ENCODE data around the gene GLYR1.

Gene GLYR1

DNA sequence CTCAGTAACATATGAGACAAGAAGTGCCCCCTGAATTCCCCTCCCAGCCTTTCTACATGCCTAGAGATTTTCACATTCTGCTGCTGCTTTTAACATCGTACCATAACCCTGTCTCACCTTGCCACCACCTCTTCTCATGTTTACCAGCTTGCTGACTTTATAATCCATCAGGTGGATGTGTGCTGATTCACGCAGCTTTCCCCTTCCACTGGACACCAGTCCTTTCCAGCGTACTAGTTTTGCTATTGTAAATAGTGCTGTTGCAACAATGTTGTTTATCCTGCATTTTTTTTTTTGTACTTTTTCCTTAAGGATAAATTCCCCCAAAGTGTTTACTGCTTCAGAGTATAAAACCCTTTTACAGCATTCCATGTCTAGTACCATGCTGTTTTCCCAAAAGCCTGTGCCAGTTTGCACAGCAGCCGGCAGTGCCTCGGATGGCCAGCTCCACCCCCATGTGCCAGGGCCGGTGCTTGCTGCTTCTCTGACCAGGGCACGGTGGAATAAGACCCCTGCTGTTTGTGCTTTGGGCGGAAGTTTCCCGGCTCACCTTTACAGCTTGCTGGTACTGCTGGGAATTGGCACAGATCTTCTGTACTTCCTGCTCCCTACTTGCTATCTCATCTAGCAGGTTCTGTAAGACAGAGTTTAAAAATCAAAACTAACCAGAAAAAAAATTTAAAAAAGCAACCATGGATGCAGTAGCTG lies 41.5 kb upstream of the GLYR1 start:
- no peak overlapping the region for H3K9ac ChIP-seq (ENCODE audit: low read depth, low read length)
- no peaks in the 10 kb centered on the region for H3K9me3 ChIP-seq (ENCODE audit: control insufficient read depth, insufficient read depth, low read length)
- H3K4me3 ChIP-seq (ENCODE audit: low read depth, low read length), result no peak overlapping the region
- H3K36me3 ChIP-seq (ENCODE audit: control insufficient read depth, insufficient read depth, low read length), result peaks cover 84% of the 10 kb centered on the region
- no peaks in the 10 kb centered on the region for H3K4me1 ChIP-seq (ENCODE audit: control insufficient read depth, insufficient read depth, low read length)
- H3K27me3 ChIP-seq (ENCODE audit: control insufficient read depth, insufficient read depth, low read length), result no peaks in the 10 kb centered on the region

DNA sequence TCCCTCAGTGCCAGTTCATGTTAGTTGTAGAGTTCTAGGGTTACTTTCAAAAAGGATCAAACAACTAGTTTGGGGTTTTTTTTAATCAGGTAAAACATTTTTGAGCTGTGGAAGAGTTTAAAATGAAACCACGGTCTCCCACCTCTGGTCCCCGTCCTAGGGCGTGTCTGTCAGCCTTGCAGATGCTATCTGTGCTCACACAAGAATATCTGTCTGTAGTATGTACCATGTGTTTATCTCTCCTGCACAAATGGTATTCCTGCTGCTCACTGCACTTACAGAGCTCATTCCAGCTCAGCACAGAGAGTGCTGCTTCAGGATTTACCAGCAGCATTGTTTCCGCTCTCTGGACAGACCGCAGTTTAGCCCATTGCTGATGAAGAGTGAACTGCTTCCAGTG lies 39.1 kb upstream of the GLYR1 start:
- peaks cover 81% of the 10 kb centered on the region for H3K36me3 ChIP-seq (ENCODE audit: control insufficient read depth, insufficient read depth, low read length)
- no peaks in the 10 kb centered on the region for H3K4me1 ChIP-seq (ENCODE audit: control insufficient read depth, insufficient read depth, low read length)
- no peak overlapping the region for H3K4me3 ChIP-seq (ENCODE audit: low read depth, low read length)
- H3K9me3 ChIP-seq (ENCODE audit: control insufficient read depth, insufficient read depth, low read length), result no peaks in the 10 kb centered on the region
- no peaks in the 10 kb centered on the region for H3K27me3 ChIP-seq (ENCODE audit: control insufficient read depth, insufficient read depth, low read length)
- no peak overlapping the region for H3K9ac ChIP-seq (ENCODE audit: low read depth, low read length)

DNA sequence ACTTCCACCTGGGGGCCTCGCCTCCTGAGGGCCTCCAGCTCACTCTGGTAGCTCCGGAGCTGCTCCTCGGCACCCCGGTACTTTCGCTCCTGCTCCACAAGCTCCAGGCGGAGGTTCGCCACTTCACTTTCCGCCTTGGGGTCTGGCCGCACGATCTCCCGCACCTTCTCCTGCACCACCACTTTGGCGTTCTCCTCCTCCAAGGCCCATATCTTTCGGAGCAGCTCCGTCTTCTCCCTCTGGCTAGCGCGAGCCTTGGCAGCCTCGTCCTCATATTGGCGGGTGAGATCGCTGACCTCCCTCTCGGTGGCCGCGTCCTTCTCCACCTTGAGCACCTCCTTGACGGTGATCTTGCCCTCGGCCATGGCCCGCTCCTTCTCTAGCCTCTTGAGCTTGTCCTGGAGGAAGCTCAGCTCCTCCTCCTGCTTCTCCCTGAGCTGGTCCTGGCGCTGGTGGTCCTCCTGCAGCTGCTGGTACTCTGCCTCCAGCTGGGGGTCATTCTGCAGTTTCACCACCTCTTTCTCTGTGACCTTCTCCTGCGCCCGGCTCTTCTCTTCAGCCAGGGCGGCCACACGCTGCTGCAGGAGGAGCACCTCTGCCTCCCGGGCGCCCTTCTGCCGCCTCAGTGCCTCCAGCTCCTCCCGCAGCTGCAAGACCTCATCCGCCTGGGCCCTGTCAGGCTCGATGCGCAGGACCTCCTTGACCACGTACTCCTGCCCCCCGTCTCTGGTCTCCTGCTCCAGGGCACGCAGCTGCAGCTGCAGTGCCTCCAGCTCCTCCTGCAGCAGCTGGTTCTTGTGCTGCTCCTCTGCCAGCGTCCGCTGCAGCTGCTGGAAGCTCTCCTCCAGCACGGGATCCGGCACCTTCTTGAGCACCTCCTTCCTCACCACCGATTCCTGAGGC lies 38.1 kb upstream of the GLYR1 start:
- Histone ChIP-seq H3K4me3 (ENCODE audit: low read depth, low read length) (no peak overlapping the region), H3K9ac (ENCODE audit: low read depth, low read length) (no peak overlapping the region), H3K27me3 (ENCODE audit: control insufficient read depth, insufficient read depth, low read length) (no peaks in the 10 kb centered on the region), H3K36me3 (ENCODE audit: control insufficient read depth, insufficient read depth, low read length) (peaks cover 89% of the 10 kb centered on the region), H3K4me1 (ENCODE audit: control insufficient read depth, insufficient read depth, low read length) (no peaks in the 10 kb centered on the region), H3K9me3 (ENCODE audit: control insufficient read depth, insufficient read depth, low read length) (no peaks in the 10 kb centered on the region)

DNA sequence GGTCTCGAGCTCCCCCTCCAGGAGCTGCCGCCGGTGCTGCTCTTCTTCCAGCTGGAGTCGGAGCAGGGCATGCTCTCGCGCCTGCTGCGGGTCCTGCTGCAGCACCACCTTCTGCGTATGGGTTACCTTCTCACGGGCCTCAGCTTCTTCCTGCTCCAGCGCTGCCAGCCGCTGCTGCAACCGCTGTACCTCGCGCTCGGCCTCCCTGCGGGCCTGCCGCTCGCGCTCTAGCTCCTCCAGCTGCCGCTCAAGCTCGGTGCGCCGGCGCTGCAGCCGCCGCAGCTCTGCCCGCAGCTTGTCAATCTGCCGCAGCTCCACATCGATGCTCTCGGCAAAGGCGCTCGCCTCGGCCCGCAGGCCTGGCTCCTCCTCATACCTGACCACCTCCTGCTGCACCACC lies 37.1 kb upstream of the GLYR1 start:
- H3K36me3 ChIP-seq (ENCODE audit: control insufficient read depth, insufficient read depth, low read length), result peaks cover 88% of the 10 kb centered on the region
- H3K4me1 ChIP-seq (ENCODE audit: control insufficient read depth, insufficient read depth, low read length), result no peaks in the 10 kb centered on the region
- H3K9ac ChIP-seq (ENCODE audit: low read depth, low read length), result no peak overlapping the region

DNA sequence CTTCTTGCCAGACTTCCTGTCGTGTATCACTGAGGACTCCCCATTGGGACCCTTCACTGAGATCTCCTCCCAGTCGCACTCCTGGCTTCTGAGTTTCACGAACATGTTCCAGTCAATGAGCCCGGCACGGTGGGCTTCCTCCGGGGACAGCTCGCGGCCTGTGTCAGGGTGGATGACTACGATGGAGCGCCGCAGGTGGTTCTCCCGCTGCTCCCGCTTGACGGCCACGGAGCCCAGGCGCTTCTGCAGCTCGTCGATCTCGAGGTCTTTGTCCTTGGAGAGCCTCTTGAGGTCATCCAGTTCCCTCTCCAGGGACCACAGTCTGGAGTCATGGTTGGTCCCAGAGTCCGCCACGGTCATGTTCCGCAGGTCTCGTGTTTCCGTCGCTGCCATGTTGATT lies 36.4 kb upstream of the GLYR1 start:
- Histone ChIP-seq H3K9ac (ENCODE audit: low read depth, low read length) (no peak overlapping the region), H3K36me3 (ENCODE audit: control insufficient read depth, insufficient read depth, low read length) (peaks cover 85% of the 10 kb centered on the region), H3K4me3 (ENCODE audit: low read depth, low read length) (no peak overlapping the region)

More for the DNA sequence above, 37.1 kb upstream of the GLYR1 start:
- Histone ChIP-seq H3K4me3 (ENCODE audit: low read depth, low read length) (no peak overlapping the region), H3K9me3 (ENCODE audit: control insufficient read depth, insufficient read depth, low read length) (no peaks in the 10 kb centered on the region), H3K27me3 (ENCODE audit: control insufficient read depth, insufficient read depth, low read length) (no peaks in the 10 kb centered on the region)

DNA sequence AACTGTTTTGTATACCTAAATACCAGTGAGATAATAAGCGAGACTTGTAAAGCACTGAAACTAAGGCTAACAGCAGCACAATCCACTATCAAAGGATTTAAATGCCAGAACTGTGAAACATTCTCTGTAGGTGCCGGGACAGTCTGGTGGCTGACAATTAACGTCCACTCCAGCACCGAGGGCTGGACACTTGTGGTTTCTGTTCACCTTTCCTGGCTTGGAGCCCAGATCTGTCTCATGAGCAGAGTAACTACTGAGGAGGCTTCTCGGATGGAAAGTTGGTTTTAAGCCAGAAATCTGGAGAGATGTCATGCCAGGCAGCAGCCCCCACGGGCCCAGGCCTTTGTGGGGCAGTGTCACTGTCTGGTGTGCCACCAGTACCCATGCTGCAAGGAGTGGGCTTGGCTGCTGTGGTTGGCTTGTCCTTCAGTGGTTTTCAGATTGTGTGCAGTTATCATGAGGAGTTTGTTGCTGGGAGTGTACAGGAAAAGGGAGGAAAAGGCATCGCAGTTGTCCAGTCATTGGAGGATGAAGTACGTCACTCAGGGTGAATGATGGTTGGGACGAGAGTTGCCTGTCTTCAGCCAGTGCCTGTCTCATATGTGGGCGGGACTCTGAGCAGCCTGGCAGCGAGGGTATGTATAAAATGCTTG lies 35.7 kb upstream of the GLYR1 start:
- Histone ChIP-seq H3K9me3 (ENCODE audit: control insufficient read depth, insufficient read depth, low read length) (no peaks in the 10 kb centered on the region), H3K4me1 (ENCODE audit: control insufficient read depth, insufficient read depth, low read length) (no peaks in the 10 kb centered on the region), H3K27me3 (ENCODE audit: control insufficient read depth, insufficient read depth, low read length) (no peaks in the 10 kb centered on the region), H3K9ac (ENCODE audit: low read depth, low read length) (no peak overlapping the region), H3K36me3 (ENCODE audit: control insufficient read depth, insufficient read depth, low read length) (peaks cover 84% of the 10 kb centered on the region), H3K4me3 (ENCODE audit: low read depth, low read length) (no peak overlapping the region)

More for the DNA sequence above, 36.4 kb upstream of the GLYR1 start:
- Histone ChIP-seq H3K4me1 (ENCODE audit: control insufficient read depth, insufficient read depth, low read length) (no peaks in the 10 kb centered on the region), H3K9me3 (ENCODE audit: control insufficient read depth, insufficient read depth, low read length) (no peaks in the 10 kb centered on the region), H3K27me3 (ENCODE audit: control insufficient read depth, insufficient read depth, low read length) (no peaks in the 10 kb centered on the region)

DNA sequence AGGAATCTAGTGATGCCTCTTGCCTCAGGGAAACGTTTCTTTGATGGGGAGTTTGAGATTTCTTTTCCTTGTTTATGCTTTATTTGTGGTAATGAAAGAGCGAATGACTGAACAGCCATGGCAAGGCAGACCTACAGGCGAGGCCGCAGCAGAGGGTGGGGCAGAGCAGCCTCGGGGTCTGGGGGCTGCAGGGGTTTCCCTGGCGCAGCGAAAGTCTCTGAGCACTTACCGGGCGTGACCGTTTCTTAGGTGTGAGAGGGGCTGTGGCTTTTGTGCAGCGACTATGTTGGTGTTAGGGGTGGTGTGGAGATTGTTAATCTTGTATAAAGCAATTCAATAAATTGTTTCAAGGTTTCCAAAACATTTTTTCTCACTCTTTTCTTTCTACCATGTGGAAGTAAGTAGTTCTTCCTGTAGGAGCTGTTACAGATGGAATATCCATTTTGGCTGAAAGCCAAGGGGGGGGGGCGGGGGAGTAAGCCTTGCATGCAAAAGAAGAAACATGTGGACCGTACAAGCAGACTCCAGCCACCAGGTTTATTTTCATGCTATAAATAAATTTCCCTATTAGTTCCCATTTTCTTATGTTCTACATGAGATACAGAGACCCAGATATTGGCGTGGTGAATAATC lies 35.0 kb upstream of the GLYR1 start:
- H3K36me3 ChIP-seq (ENCODE audit: control insufficient read depth, insufficient read depth, low read length), result peaks cover 83% of the 10 kb centered on the region
- no peaks in the 10 kb centered on the region for H3K9me3 ChIP-seq (ENCODE audit: control insufficient read depth, insufficient read depth, low read length)
- no peak overlapping the region for H3K4me3 ChIP-seq (ENCODE audit: low read depth, low read length)
- no peaks in the 10 kb centered on the region for H3K4me1 ChIP-seq (ENCODE audit: control insufficient read depth, insufficient read depth, low read length)
- H3K27me3 ChIP-seq (ENCODE audit: control insufficient read depth, insufficient read depth, low read length), result no peaks in the 10 kb centered on the region
- no peak overlapping the region for H3K9ac ChIP-seq (ENCODE audit: low read depth, low read length)

DNA sequence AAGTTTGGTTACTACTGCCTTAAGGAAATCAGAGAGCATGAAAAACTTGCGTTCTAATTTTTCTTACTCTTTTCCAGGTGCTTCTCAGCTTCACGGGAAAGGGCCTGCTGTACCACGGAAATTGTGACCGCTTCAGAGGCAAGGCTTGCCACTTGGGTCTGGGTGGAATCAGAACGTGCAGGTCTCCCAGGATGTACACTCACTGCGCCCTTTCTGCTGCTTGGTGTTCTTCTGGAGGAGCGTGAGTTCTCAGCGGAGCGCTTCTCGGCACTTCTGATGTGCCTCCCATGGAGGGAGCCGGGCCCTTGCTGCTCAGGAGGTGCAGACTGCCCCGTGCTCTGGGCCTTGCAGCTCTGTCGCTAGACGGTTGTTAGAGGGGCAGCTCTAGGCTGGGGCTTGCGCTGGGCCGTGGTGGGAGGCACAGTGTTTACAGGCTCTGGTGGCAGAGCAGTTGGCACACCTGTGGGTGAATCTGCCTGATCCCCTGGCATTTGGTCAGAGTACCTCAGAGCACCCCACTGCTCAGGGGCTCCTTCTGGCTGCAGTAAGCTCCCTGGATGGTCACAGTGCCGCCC lies 33.0 kb upstream of the GLYR1 start:
- no peak overlapping the region for H3K4me3 ChIP-seq (ENCODE audit: low read depth, low read length)
- H3K36me3 ChIP-seq (ENCODE audit: control insufficient read depth, insufficient read depth, low read length), result peaks cover 77% of the 10 kb centered on the region
- H3K9me3 ChIP-seq (ENCODE audit: control insufficient read depth, insufficient read depth, low read length), result no peaks in the 10 kb centered on the region
- H3K9ac ChIP-seq (ENCODE audit: low read depth, low read length), result no peak overlapping the region
- H3K27me3 ChIP-seq (ENCODE audit: control insufficient read depth, insufficient read depth, low read length), result no peaks in the 10 kb centered on the region
- H3K4me1 ChIP-seq (ENCODE audit: control insufficient read depth, insufficient read depth, low read length), result no peaks in the 10 kb centered on the region

DNA sequence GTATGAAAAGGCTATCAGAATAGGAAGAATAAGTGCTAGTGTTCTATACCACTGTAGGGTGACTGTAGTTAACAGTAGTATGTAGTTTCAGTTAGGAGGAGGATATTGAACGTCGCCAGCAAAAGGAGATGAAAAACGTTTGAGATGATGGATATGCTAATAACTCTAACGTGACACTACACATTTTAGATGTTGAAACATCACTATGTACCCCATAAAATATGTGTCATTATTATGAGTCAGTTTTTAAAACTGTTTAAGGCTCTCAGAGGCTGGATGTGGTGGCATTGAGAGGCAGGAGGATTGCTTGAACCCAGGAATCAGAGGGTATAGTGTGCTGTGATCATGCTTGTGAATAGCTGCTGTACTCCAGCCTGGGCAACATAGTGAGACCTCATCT lies 32.0 kb upstream of the GLYR1 start:
- no peaks in the 10 kb centered on the region for H3K27me3 ChIP-seq (ENCODE audit: control insufficient read depth, insufficient read depth, low read length)
- H3K4me3 ChIP-seq (ENCODE audit: low read depth, low read length), result no peak overlapping the region
- no peaks in the 10 kb centered on the region for H3K4me1 ChIP-seq (ENCODE audit: control insufficient read depth, insufficient read depth, low read length)
- H3K9me3 ChIP-seq (ENCODE audit: control insufficient read depth, insufficient read depth, low read length), result no peaks in the 10 kb centered on the region
- peaks cover 76% of the 10 kb centered on the region for H3K36me3 ChIP-seq (ENCODE audit: control insufficient read depth, insufficient read depth, low read length)
- H3K9ac ChIP-seq (ENCODE audit: low read depth, low read length), result no peak overlapping the region

DNA sequence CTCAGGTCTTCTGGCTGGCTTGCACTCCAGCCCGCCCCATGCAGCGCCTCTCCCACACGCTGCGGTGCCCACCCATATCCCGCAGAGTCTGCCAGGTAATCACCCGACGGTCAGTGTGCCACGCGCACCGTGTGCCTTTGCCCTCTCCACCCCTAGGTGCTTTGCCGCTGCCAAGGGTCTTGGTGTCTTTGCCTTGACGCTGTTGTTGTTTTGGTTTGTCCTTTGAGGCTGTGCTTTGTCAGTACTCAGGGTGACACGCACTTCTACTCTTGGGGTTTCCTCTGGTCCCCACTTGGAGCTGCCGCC lies 30.2 kb upstream of the GLYR1 start:
- Histone ChIP-seq H3K4me1 (ENCODE audit: control insufficient read depth, insufficient read depth, low read length) (no peaks in the 10 kb centered on the region), H3K36me3 (ENCODE audit: control insufficient read depth, insufficient read depth, low read length) (peaks cover 76% of the 10 kb centered on the region), H3K9ac (ENCODE audit: low read depth, low read length) (no peak overlapping the region), H3K27me3 (ENCODE audit: control insufficient read depth, insufficient read depth, low read length) (no peaks in the 10 kb centered on the region), H3K9me3 (ENCODE audit: control insufficient read depth, insufficient read depth, low read length) (no peaks in the 10 kb centered on the region), H3K4me3 (ENCODE audit: low read depth, low read length) (no peak overlapping the region)

DNA sequence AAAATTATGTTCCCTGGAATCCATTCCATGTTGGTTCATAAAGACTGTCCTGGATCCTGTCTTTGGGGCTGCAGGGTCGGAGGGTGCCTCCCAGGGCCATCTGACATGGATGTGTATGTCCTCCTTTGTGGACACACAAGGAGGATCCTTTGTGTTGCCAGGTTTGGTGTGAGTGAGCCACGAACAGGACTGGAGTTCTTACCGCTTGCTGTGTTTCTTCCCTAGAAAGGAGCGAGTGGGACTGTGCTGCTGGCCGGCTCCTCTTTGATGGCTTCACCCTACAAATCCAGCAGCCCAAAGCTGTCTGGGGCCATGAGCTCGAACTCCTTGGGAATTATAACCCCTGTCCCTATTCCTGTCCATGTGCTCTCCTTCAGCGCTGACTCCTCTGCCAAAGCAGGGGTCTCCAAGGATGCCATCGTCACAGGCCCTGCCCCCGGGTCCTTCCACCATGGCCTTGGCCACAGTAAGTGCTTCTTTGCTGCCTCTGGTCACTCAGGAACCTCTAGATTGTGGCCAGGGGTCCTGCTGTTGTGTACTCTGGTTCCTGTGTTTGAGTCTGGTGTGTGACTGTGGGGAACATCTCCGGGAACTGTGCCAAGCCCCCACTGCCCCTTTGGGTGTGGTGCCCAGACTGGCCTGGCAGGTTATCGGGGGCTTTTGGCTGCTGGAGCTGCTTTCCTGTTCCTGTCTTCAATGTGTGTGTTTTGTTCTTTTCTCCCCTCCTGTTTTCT lies 29.7 kb upstream of the GLYR1 start:
- Histone ChIP-seq H3K4me1 (ENCODE audit: control insufficient read depth, insufficient read depth, low read length) (no peaks in the 10 kb centered on the region), H3K36me3 (ENCODE audit: control insufficient read depth, insufficient read depth, low read length) (peaks cover 72% of the 10 kb centered on the region), H3K4me3 (ENCODE audit: low read depth, low read length) (no peak overlapping the region), H3K9ac (ENCODE audit: low read depth, low read length) (no peak overlapping the region), H3K27me3 (ENCODE audit: control insufficient read depth, insufficient read depth, low read length) (no peaks in the 10 kb centered on the region), H3K9me3 (ENCODE audit: control insufficient read depth, insufficient read depth, low read length) (no peaks in the 10 kb centered on the region)

Data from iPS-15b (cell line).